NCI-H128 (cell line): Measurements from ENCODE around the gene CRB3.

Experiments
- DNase-seq: peaks from one replicate; lab custom pipeline; 2025; ENCODE audit not compliant: unreplicated experiment; lab: John Stamatoyannopoulos, UW

The CRB3 gene

GRCh38 chr19:6465663-6466062 is 1.6 kb downstream of the CRB3 start:
- DNase-seq: no peak

DNA sequence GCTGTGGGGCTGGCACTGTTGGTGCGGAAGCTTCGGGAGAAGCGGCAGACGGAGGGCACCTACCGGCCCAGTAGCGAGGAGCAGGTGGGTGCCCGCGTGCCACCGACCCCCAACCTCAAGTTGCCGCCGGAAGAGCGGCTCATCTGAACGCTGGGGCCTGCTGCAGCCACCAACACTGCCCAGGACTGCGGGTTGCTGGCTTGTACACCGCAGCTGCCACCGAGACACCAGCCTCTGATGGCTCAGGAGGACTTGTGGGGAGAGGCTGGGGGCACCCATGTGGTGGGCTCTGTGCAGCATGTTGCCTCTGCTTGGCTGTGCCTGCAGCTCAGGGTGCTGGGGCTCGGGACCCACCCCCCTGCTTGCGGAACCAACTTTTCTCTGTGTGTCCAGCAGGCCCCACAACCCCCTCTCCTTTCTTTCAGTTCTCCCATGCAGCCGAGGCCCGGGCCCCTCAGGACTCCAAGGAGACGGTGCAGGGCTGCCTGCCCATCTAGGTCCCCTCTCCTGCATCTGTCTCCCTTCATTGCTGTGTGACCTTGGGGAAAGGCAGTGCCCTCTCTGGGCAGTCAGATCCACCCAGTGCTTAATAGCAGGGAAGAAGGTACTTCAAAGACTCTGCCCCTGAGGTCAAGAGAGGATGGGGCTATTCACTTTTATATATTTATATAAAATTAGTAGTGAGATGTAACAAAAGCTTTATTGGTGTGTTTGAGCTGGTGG is 2.6 kb downstream of the CRB3 start:
- no peak for DNase-seq

DNA sequence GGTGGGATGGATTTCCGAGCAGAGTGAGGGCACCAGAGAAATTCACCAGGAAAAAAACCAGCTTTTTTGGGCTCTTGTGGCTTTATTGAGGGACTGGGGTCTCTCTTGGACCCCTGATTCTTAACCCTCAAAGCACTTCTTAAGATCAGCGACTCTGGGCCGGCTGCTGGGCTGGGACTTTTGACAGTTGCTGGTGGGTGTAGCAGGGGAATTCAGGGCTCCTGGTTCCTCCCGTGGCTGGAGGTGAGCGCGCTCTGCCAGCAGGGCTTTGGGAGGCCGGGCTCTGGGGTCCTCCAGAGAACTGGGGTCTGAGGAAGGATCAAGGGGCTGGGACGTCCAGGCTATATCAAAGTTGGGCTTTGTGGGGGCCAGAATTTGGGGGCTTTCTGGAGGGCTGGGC is 3.3 kb downstream of the CRB3 start:
- DNase-seq: no peak

DNA sequence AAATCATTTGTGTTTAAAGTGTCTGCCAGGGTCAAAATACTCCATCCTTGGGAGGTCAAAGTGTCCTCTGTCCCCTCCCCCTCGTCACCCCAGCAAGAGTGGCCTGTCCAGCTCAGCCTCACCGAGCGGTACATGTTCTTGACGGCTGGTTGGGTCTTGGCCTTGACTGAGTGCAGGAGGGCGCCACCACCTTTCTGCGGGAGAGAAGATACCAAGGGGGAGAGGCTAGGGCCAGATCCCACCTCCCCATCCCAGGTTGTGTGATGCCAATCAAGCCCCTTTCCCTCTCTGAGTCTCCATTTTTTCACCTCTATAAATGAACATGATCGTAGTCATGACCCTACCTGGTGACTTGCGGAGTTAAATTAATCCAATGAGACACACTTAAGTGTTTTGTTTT is 6.1 kb downstream of the CRB3 start:
- DNase-seq: no peak

DNA sequence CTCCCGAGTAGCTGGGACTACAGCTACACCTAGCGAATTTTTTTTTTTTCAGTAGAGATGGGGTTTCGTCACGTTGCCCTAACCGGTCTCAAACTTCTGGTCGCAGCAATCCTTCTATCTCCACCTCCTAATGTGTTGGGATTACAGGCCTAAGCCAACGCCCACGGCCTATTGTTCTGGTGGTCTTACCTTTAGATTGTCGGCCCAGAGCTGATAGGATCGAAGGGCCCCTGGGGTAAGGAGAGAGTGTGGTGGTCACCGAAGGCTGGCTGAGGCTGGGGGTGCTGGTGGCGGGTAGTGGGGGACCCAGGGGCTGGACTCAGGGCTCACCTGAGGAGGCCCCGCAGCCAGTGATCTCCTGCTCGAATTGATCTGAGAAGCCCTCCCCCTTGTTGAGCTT is 7.0 kb downstream of the CRB3 start:
- no peak for DNase-seq

DNA sequence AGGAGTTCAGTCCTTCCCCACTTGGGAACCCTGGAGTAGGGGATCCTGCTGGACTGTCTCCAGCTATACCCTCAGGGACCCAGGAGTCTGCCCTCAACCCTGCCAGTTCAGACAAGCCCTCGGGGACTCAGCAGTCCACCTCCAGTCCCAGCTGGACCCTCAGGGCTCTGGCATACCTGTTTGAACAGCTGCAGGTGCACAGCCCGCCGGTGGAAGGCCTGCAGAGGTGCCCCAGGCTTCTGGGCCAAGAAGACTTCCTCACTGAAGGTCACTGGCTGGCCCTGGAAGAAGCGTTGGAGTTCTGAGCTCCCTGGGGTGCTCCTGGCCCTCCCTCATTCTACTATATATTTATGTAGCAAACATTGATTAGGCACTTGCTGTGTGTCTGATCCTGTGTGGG is 8.6 kb downstream of the CRB3 start:
- DNase-seq: no peak

DNA sequence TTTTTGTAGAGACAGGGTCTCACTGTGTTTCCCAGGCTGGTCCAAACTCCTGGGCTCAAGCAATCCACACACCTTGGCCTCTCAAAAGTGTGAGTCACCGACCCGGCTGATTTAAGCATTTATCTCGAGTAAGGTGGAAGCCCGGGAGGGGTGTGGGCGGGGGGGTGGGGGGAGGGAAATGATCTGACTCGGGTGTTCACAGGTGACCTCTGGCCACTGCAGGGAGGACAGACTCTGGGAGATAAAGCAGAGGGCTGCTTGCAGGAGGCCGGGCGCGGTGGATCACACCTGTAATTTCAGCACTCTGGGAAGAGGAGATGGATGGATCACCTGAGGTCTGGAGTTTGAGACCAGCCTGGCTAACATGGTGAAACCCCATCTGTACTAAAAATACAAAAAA is 9.6 kb downstream of the CRB3 start:
- no peak for DNase-seq

GRCh38 chr19:6475321-6476108 is 11.4 kb downstream of the CRB3 start:
- no peak for DNase-seq

GRCh38 chr19:6476155-6476895 is 12.3 kb downstream of the CRB3 start:
- DNase-seq: no peak

GRCh38 chr19:6476896-6477431 is 12.9 kb downstream of the CRB3 start:
- DNase-seq: no peak

GRCh38 chr19:6478815-6479214 is 14.7 kb downstream of the CRB3 start:
- DNase-seq: no peak

- no peak for DNase-seq
These were observed 15.8 kb downstream of the CRB3 start for GRCh38 chr19:6479836-6480398.

DNA sequence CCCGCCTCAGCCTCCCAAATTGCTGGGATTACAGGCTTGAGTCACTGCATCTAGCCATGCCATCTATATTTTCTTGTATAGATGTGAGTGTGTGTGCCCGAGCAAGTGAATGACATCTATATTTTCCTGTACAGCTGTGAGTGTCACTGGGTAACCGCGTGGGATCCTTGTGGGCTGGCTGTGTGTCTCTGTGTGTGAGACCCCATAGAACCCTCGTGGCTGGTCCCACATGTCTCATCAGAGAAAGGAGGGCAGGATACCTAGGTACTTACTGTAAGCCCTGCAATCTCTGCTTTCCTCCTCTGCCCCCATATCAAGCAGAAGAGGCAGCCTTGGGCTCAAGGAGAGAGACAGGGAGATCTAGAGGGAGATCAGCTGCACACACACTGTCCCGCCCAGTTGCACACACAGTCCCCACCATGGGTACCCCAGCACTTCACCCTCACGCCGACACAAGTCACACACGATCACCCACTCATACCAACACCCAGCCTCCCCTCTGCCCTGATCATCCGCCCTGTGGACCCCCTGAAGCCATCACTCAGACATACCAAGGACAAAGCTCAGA is 16.9 kb downstream of the CRB3 start:
- DNase-seq: no peak

DNA sequence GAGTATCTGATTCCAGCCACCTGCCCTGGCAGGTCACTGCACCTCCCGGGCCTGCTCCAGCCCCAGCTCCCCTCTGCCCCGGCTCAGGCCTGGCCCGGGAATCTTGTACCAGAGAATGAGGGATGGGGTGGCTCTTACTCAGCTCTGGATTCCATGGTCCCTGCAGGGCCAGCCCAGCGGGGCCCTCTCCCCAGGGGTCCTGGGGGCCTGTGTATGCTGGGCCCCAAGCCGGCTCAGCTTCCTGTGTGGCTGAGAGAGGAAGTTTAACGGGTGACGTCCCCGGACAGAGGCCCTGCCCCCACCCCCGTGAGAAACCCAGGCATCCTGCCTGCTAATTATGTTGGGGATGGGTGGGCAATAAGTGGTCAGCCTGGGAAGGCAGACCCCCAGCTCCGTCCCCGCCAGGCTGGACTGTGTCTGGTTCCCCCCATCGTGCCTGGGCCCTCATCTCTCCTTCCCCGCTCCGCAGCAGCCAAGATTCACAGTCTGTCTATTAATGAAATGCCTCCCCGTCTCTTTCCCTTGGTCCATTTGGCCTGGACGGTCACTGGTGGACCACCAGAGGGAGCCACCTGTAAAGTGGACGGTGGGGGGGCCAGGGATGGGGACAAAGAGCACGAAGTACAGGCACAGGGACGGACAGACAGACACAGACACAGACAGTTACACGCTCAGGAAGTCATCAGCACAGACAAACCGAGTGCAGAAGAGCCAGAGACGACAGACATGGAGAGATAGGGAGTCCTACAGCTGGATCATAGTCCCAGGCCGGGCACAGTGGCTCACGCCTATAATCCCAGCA is 17.7 kb downstream of the CRB3 start, which contains the start of gene DENND1C:
Gene DENND1C, minus strand, starts transcription at position 247 of the 802 bp plus-strand sequence. Its CDS starts 92 bp downstream, at position 155.
- no peak for DNase-seq

DNA sequence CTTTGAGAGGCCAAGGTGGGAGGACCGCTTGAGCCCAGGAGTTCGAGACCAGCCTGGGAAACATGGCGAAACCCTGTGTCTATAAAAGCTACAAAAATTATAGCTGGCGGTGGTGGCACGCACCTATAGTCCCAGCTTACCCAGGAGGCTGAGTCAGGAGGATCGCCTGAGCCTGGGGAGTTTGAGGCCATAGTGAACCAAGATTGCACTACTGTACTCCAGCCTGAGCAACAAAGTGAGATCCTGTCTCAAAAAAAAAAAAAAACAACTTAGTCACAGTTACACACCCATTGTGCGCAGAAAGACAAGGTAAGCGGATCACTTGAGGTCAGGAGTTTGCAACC is 18.2 kb downstream of the CRB3 start:
- DNase-seq: no peak

DNA sequence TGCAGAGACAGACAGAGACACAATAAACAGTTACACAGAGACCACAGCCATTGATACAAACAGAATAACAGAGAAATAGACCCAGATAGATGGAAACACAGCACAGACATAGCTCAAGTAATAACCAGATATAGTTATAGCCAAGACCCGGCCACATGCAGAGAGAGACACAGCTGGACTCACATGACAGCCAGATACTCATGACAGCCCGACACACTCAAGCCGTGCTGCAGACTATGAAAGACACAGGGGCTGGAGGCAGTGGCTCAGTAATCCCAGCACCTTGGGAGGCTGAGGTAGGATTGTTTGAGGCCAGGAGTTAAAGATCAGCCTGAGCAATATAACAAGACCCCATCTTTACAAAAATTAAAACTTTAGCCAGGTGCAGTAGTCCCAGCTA is 19.2 kb downstream of the CRB3 start:
- DNase-seq: no peak

DNA sequence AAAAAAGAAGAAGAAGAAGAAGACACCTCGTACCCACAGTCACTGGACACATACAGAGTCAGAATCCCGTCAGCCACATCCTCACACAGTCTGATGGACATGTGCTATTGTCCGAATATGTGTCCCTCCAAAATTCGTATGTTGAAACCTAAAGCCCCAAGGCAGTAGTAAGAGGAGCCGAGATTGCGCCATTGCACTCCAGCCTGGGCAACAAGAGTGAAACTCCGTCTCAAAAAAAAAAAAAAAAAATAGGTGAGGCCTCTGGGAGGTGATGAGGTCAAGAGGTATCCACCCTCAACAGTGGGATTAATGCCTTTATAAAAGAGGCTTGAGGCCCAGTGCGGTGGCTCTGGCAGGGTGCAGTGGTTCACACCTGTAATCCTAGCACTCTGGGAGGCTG is 20.2 kb downstream of the CRB3 start:
- DNase-seq: no peak

GRCh38 chr19:6484831-6485230 is 20.8 kb downstream of the CRB3 start:
- no peak for DNase-seq

DNA sequence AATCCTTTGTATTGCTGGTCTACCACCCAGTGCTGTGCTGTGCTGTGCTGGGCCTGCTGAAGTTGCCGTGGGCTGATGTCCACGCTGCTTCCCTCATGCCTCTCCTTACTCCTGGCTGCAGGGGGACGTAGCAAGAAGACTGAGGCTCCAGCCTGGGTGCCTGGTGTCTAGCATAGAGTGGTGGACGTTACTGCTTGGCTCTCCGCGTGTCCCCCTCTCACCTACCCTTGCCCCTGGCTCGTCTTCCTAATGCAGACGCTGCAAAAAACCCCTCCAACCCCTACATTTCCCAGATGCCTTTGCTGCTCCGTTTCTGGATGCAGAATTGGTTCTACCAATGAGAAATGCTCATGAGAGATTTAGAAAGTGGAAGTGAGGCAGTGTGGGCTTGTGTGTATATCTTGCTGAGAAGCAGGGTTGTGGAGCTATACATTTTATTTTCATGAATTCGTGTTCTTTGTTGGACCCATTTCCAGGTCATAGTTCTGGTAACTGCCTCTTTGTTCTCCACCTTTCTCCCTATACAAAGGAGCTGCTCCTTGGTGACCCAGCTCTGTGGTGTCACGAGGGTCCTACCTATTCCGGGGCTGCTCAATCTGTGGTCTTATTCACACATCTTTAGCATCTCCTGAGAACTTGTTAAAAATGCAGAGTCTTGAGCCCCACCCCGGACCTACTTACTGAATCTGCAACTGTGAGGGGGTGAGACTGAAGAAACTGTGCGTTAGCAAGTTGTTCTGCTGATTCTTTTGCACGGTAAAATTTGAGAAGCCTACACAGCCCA is 25.4 kb downstream of the CRB3 start:
- DNase-seq: no peak
